Liver (tissue), 3 donors: ENCODE results near the gene ARHGAP30.

ENCODE experiments used
- ATF3 ChIP-seq: IDR thresholded peaks from 2 replicates; pipeline ENCODE4 v1.6.1; 2016; ENCODE audit warnings: antibody characterized with exemption
- EGR1 ChIP-seq, 2 donors: IDR thresholded peaks; 2 replicates each; pipeline ENCODE4 v1.6.1; 2016 to 2018; ENCODE audit warnings: antibody characterized with exemption in 2 of 2, low read depth in 2 of 2
- FOXA2 ChIP-seq: IDR thresholded peaks from 2 replicates; pipeline ENCODE4 v1.6.1; 2016; ENCODE audit warnings: antibody characterized with exemption
- GABPA ChIP-seq, 2 donors: IDR thresholded peaks in 1 of 2; conservative IDR thresholded peaks in 1 of 2; 2 replicates each; pipeline ENCODE4 v1.6.1; 2016; ENCODE audit warnings: antibody characterized with exemption in 2 of 2, mild to moderate bottlenecking in 1 of 2, moderate library complexity in 1 of 2
- JUND ChIP-seq, 2 donors: IDR thresholded peaks; 2 replicates each; pipeline ENCODE4 v1.6.1; 2016; ENCODE audit warnings: antibody characterized with exemption in 2 of 2
- RAD21 ChIP-seq, 2 donors: IDR thresholded peaks; 2 replicates each; pipeline ENCODE4 v1.6.1; 2016; ENCODE audit warnings: antibody characterized with exemption in 2 of 2, mild to moderate bottlenecking in 2 of 2
- SP1 ChIP-seq: IDR thresholded peaks from 2 replicates; pipeline ENCODE4 v1.6.1; 2018; ENCODE audit warnings: antibody characterized with exemption, mild to moderate bottlenecking
- TAF1 ChIP-seq: conservative IDR thresholded peaks from 2 replicates; pipeline ENCODE4 v1.6.1; 2016; ENCODE audit warnings: antibody characterized with exemption, mild to moderate bottlenecking
- YY1 ChIP-seq: IDR thresholded peaks from 2 replicates; pipeline ENCODE4 v1.6.1; 2016; ENCODE audit warnings: antibody characterized with exemption, mild to moderate bottlenecking
- TF ChIP-seq, protein P1 (sequence below): fragments of 150-350 bp; IDR thresholded peaks from 2 replicates; pipeline ENCODE4 v1.5.1; 2017; ENCODE audit warnings: improper control_type of control experiment, low read depth, low read length; ENCODE audit not compliant: missing input control
- donor health status: healthy.
- donor health status: healthy.

DNA sequence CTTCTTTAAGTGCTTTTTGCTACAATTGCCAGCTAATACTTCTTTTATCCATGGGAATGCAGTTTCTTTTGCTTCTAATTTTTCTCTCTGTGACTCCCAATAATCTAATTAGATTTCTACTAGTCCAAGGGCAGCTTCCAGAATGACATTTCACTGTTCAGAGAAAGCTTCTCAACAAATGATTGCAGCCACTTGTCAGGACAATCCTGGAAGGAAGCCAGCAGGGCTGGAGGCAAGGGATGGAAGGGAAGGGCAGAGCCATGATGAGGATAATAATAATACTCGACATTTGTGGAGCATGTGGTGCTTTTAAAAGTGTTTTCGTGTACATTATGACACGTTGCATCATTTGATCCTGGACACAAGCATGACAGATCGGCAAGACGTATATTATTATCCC, 68.2 kb downstream of the ARHGAP30 start:
- TF ChIP-seq, protein P1, sequence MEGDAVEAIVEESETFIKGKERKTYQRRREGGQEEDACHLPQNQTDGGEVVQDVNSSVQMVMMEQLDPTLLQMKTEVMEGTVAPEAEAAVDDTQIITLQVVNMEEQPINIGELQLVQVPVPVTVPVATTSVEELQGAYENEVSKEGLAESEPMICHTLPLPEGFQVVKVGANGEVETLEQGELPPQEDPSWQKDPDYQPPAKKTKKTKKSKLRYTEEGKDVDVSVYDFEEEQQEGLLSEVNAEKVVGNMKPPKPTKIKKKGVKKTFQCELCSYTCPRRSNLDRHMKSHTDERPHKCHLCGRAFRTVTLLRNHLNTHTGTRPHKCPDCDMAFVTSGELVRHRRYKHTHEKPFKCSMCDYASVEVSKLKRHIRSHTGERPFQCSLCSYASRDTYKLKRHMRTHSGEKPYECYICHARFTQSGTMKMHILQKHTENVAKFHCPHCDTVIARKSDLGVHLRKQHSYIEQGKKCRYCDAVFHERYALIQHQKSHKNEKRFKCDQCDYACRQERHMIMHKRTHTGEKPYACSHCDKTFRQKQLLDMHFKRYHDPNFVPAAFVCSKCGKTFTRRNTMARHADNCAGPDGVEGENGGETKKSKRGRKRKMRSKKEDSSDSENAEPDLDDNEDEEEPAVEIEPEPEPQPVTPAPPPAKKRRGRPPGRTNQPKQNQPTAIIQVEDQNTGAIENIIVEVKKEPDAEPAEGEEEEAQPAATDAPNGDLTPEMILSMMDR: no peak
- TF ChIP-seq FOXA2 (no peak), TAF1 (no peak), ATF3 (no peak), GABPA (IDR thresholded peaks at IDR 0.05 in 1 of 2, conservative IDR thresholded peaks at IDR 0.05 in 1 of 2) (no peak), EGR1 (IDR thresholded peaks at IDR 0.05; ENCODE audit: low read depth in 2 of 2) (no peak), RAD21 (IDR thresholded peaks at IDR 0.05) (no peak), SP1 (no peak), JUND (IDR thresholded peaks at IDR 0.05) (no peak), YY1 (no peak)
